Measurements from ENCODE around the gene QRFP.
"Not testable (repeated sequence)": the region's sequence is repeated elsewhere in the genome, so short reads cannot be mapped to it uniquely, and the experiment has no call there.

Gene QRFP

GRCh38 chr9:130871395-130872062, 25.1 kb downstream of the QRFP start:
- no peak for DNase-seq

- no peak for DNase-seq
These were observed 25.9 kb downstream of the QRFP start for GRCh38 chr9:130870491-130871381.

- peak; percentile 39 for DNase-seq
These were observed 27.4 kb downstream of the QRFP start for GRCh38 chr9:130869250-130869649.

- DNase-seq = peak; percentile 28
These were observed 28.4 kb downstream of the QRFP start for GRCh38 chr9:130868230-130868629.

GRCh38 chr9:130867556-130867955, 29.1 kb downstream of the QRFP start:
- no peak for DNase-seq

GRCh38 chr9:130866474-130866965, 30.1 kb downstream of the QRFP start:
- peak; percentile 91 for DNase-seq

- DNase-seq = no peak
These were observed 30.7 kb downstream of the QRFP start for GRCh38 chr9:130865921-130866320.

GRCh38 chr9:130864541-130864940, 32.1 kb downstream of the QRFP start:
- no peak for DNase-seq

GRCh38 chr9:130862747-130863146, 33.9 kb downstream of the QRFP start:
- DNase-seq = no peak

GRCh38 chr9:130862217-130862616, 34.4 kb downstream of the QRFP start:
- DNase-seq = no peak

GRCh38 chr9:130861372-130862180, 35.0 kb downstream of the QRFP start:
- no peak for DNase-seq

GRCh38 chr9:130860458-130861316, 35.9 kb downstream of the QRFP start:
- peak; percentile 98 for DNase-seq

- no peak for DNase-seq
These were observed 37.6 kb downstream of the QRFP start for GRCh38 chr9:130858739-130859705.

- peak; percentile 94 for DNase-seq
These were observed 38.5 kb downstream of the QRFP start for GRCh38 chr9:130857864-130858738.

- DNase-seq = no peak
These were observed 40.1 kb downstream of the QRFP start for GRCh38 chr9:130856474-130856873.

GRCh38 chr9:130854835-130855234, 41.8 kb downstream of the QRFP start:
- no peak for DNase-seq

GRCh38 chr9:130854092-130854491, 42.5 kb downstream of the QRFP start:
- no peak for DNase-seq

- DNase-seq = no peak
These were observed 43.8 kb downstream of the QRFP start for GRCh38 chr9:130852801-130853200.

GRCh38 chr9:130849356-130849755, 47.3 kb downstream of the QRFP start:
- no peak for DNase-seq

- DNase-seq = not testable (repeated sequence)
These were observed 48.1 kb downstream of the QRFP start for GRCh38 chr9:130848514-130848913.

All from fibroblast of skin of right biceps (primary cell).